Spleen (tissue), 7 donors: ENCODE results near the gene RNFT2.

ENCODE experiments used
- POLR2A ChIP-seq, 3 donors: fragments of 450-650 bp; IDR thresholded peaks; one replicate each; pipeline ENCODE4 v1.5.1; 2017; ENCODE audit warnings: antibody characterized with exemption in 3 of 3, mild to moderate bottlenecking in 1 of 3
- TF ChIP-seq, protein P1 (sequence below), 11 experiments: fragments of 200-600 bp in 7 of 11; fragments of 450-650 bp in 4 of 11; sonication (generic) in 4 of 11; IDR thresholded peaks in 8 of 11; conservative IDR thresholded peaks in 3 of 11; 1 replicate in 7 of 11; 2 replicates in 4 of 11; pipeline versions ENCODE4 v1.4.0 to v1.8.0; 2016 to 2021; ENCODE audit warnings: antibody characterized with exemption in 11 of 11, inconsistent platforms in 4 of 11, mild to moderate bottlenecking in 1 of 11
- donor health status: DM: no; HTN: no; CAD: no; lungs with moderate emphysema.
- donor health status: DM: no; HTN: no; CAD: no.
- donor health status: DM: no; HTN: no; CAD: no.

- no peak for TF ChIP-seq POLR2A (IDR thresholded peaks at IDR 0.05)
- TF ChIP-seq, protein P1, sequence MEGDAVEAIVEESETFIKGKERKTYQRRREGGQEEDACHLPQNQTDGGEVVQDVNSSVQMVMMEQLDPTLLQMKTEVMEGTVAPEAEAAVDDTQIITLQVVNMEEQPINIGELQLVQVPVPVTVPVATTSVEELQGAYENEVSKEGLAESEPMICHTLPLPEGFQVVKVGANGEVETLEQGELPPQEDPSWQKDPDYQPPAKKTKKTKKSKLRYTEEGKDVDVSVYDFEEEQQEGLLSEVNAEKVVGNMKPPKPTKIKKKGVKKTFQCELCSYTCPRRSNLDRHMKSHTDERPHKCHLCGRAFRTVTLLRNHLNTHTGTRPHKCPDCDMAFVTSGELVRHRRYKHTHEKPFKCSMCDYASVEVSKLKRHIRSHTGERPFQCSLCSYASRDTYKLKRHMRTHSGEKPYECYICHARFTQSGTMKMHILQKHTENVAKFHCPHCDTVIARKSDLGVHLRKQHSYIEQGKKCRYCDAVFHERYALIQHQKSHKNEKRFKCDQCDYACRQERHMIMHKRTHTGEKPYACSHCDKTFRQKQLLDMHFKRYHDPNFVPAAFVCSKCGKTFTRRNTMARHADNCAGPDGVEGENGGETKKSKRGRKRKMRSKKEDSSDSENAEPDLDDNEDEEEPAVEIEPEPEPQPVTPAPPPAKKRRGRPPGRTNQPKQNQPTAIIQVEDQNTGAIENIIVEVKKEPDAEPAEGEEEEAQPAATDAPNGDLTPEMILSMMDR (IDR thresholded peaks at IDR 0.05 in 8 of 11, conservative IDR thresholded peaks at IDR 0.05 in 3 of 11), result no peak
These were observed 18.2 kb upstream of the RNFT2 start for GRCh38 chr12:116719731-116720528.
